GM12891 (cell line): Measurements from ENCODE around the gene SCAPER.

ENCODE experiments used
- POLR2A ChIP-seq: IDR thresholded peaks from 2 replicates; pipeline ENCODE4 v1.6.1; 2011; ENCODE audit warnings: low read depth, low read length, control low read depth
- POLR2AphosphoS5 ChIP-seq: IDR thresholded peaks from 2 replicates; pipeline ENCODE4 v1.6.1; 2011; ENCODE audit warnings: low read depth, low read length, control low read depth

DNA sequence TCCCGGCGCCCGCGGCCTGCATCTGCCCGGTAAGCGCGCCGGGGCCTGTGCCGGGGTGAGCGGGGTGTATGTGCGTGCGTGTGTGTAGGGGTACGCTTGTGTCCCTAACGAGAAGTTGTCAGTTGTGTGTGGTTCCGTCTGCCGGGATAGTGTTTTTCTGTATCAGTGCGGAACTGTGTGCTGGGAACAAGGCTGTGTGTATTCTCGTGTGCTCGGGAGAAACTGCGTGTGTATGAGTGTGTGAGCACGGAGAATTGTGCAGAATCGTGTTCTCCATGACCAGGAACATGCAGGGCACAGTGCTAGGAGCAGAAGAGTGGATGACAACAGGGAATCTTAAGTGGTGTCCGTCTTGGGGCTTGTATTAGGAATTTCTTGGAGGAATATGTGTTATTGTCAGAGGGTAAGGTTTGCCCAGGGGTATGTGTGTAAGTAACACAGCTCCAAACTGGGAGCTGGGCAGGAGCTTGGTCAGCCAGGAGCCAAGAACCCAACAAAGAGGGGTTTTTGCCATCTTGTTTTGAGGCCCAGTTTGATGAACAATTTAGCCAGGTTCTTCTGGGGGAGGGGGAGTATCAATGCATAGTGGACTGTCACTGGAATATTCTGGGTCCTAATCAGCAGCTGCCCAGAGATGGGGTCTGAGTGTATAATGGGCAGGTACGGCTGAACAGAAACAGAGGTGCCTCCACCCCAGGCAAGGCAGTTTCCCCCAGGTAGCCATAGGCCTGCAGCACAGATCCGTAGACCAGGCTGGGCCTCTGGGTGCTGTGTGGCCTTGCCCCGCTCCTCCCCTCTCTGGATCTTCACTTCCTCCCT lies 566.4 kb downstream of the SCAPER start:
- TF ChIP-seq POLR2A (no peak), POLR2AphosphoS5 (no peak)
